IPS DF 4.7 (cell line): ENCODE data around the gene TBL3.

Source experiments
- DNase-seq: peaks from one replicate; pipeline ENCODE4 v3.0.0-alpha.2; 2013; ENCODE audit warnings: low spot score; ENCODE audit errors: extremely low read depth

TBL3 gene

GRCh38 chr16:2015117-2015946, 43.5 kb downstream of the TBL3 start:
- DNase-seq, result no peak

GRCh38 chr16:2015947-2016208, 44.0 kb downstream of the TBL3 start:
- no peak for DNase-seq

GRCh38 chr16:2016407-2016922, 44.6 kb downstream of the TBL3 start:
- DNase-seq, result no peak

GRCh38 chr16:2019518-2019920, 47.7 kb downstream of the TBL3 start, which contains the start of gene NPW:
Gene NPW (plus strand): TSS chr16:2019785.
- DNase-seq, result no peak

- DNase-seq, result no peak
Observed at GRCh38 chr16:2019921-2020831, 48.3 kb downstream of the TBL3 start.

GRCh38 chr16:2022723-2023091, 50.9 kb downstream of the TBL3 start:
- no peak for DNase-seq

- peak; percentile 83 for DNase-seq
Observed at GRCh38 chr16:2023092-2024031, 51.5 kb downstream of the TBL3 start.

GRCh38 chr16:2024032-2024420, 52.2 kb downstream of the TBL3 start:
- DNase-seq, result no peak

- no peak for DNase-seq
Observed at GRCh38 chr16:2025251-2025650, 53.4 kb downstream of the TBL3 start.

GRCh38 chr16:2025878-2026460, 54.1 kb downstream of the TBL3 start:
- DNase-seq, result no peak

- no peak for DNase-seq
Observed at GRCh38 chr16:2026461-2027023, 54.7 kb downstream of the TBL3 start, which contains the start of gene NHERF2. Gene NHERF2 (plus strand): TSS chr16:2026902. CDS start chr16:2027006, 104 bp downstream.

GRCh38 chr16:2027024-2028010, 55.5 kb downstream of the TBL3 start:
- DNase-seq, result no peak

GRCh38 chr16:2028146-2028545, 56.3 kb downstream of the TBL3 start:
- DNase-seq, result no peak

- DNase-seq, result no peak
Observed at GRCh38 chr16:2028620-2029220, 56.9 kb downstream of the TBL3 start.

GRCh38 chr16:2029350-2029749, 57.5 kb downstream of the TBL3 start:
- DNase-seq, result no peak

GRCh38 chr16:2030036-2030435, 58.2 kb downstream of the TBL3 start:
- no peak for DNase-seq

GRCh38 chr16:2031081-2031577, 59.3 kb downstream of the TBL3 start:
- no peak for DNase-seq
